Astrocyte of the spinal cord (primary cell): ENCODE results near the gene CYP24A1.

Experiments
- DNase-seq: peaks from one replicate; pipeline ENCODE4 v3.0.0; 2011; ENCODE audit warnings: low read depth, low spot score
- H3K4me3 ChIP-seq: 2 replicates; pipeline ENCODE4 v1.5.1; 2011; ENCODE audit warnings: low read depth, mild to moderate bottlenecking, low read length, moderate library complexity
- in situ Hi-C: cut with HindIII; loops from 2 replicates; pipeline ENCODE4 v1.10.0; 2017; ENCODE audit warnings: low sequenced_read_pairs
- TF ChIP-seq, protein P1 (sequence below): IDR thresholded peaks from 2 replicates; pipeline ENCODE4 v1.5.1; 2012; ENCODE audit warnings: low read depth, mild to moderate bottlenecking, low read length, inconsistent platforms

The CYP24A1 gene

DNA sequence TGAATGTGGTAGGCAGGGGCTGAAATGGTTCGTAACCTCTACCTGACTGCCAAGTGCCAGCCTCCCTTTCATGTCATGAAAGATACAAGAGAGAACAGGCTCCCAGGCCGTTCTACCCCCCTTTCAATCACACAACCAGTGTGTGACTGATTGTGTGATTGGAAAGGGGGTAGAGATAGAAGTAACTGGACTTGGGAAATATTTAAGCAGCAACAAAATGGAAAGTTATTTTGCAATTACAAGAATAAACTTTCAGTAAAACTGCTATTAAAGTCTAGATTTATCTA, 20.8 kb downstream of the CYP24A1 start:
- DNase-seq, result no peak
- in situ Hi-C loops, result no loop called here
- TF ChIP-seq, protein P1, sequence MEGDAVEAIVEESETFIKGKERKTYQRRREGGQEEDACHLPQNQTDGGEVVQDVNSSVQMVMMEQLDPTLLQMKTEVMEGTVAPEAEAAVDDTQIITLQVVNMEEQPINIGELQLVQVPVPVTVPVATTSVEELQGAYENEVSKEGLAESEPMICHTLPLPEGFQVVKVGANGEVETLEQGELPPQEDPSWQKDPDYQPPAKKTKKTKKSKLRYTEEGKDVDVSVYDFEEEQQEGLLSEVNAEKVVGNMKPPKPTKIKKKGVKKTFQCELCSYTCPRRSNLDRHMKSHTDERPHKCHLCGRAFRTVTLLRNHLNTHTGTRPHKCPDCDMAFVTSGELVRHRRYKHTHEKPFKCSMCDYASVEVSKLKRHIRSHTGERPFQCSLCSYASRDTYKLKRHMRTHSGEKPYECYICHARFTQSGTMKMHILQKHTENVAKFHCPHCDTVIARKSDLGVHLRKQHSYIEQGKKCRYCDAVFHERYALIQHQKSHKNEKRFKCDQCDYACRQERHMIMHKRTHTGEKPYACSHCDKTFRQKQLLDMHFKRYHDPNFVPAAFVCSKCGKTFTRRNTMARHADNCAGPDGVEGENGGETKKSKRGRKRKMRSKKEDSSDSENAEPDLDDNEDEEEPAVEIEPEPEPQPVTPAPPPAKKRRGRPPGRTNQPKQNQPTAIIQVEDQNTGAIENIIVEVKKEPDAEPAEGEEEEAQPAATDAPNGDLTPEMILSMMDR, result no peak
- H3K4me3 ChIP-seq, result no peak overlapping the region

DNA sequence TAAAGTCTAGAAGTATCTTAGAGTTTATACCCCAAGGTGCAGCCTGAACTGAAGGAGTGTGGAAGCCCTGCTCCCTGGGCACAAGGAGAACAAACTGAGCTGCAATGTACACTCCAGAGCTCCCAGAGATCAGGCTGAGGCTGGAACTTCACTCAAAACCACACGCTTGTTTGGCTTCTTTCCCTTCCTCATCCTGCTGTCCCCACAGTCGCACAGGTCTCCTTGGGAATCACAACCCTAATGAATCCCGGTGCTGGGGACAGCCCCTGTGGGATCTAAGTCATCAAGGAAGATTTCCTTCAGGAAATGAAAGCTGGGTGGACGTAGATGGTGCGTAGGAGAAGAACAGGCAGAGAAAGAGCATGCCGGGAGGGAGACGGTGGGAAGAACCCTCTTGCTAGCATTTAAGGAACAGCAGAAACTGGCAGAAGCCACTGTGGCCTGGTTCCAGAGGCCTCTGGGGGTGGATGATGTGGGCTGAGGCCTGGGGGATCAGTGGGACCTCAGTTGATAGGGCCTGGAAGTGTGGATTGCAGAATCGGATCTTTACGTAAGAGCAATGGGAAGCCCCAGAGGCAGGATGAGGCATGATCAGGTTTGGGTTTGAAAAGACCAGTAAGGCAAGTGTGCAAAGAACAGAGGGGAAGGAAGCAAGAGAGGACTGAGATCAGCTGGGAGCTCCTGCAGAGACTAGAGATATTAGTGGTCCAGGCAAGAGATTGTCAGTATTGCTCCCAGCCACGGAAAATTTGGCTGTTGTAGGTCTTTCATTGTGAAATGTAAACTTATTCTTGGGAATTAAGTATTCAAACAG, 21.4 kb downstream of the CYP24A1 start:
- in situ Hi-C loops, result no loop called here
- no peak overlapping the region for H3K4me3 ChIP-seq
- DNase-seq, result no peak
- TF ChIP-seq, protein P1, result no peak

DNA sequence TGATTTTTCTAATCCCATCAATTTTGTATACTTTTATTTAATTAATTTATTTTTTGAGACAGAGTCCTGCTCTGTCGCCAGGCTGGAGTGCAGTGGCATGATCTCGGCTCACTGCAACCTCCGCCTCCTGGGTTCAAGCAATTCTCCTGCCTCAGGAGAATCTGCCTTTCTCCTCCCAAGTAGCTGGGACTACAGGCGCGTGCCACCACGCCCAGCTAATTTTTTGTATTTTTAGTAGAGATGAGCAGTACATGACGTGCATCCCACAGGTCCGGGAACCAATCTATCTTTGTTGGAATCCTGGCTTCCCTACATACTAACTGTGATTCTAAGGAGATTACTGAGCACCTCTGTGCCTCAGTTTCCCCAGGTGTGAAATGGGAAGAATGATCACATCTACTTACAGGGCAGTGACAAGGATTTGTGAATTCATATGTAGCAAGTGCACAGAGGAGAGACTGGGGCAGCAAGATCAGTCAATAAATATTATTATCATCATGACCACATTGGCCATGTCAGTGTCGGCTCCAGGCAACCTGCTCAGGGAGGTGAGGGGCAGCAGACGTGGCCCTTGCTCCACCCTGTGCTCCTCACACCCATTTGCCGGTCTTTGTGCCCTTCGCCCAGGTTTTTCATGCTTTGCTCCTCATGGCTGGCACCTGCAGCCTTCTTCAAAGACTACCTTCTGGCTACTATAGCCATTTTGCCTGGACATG, 22.1 kb downstream of the CYP24A1 start:
- in situ Hi-C loops, result no loop called here
- no peak for DNase-seq
- TF ChIP-seq, protein P1, result no peak
- no peak overlapping the region for H3K4me3 ChIP-seq

DNA sequence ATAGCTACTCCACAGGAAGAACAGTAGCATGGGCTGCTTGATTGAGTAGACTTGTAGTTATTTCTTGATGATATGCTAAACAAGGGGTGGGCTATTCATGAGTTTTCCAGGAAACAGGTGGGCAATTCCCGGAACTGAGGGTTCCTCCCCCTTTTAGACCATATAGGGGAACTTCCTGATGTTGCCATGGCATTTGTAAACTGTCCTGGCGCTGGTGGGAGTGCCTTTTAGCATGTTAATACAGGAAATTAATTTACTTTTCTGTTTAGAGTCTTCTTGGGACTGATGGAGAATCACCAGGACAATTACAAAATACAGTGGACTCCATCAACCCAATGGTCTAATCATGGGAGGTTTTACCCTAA, 22.7 kb downstream of the CYP24A1 start:
- in situ Hi-C loops, result no loop called here
- TF ChIP-seq, protein P1, result no peak
- no peak for DNase-seq
- no peak overlapping the region for H3K4me3 ChIP-seq

DNA sequence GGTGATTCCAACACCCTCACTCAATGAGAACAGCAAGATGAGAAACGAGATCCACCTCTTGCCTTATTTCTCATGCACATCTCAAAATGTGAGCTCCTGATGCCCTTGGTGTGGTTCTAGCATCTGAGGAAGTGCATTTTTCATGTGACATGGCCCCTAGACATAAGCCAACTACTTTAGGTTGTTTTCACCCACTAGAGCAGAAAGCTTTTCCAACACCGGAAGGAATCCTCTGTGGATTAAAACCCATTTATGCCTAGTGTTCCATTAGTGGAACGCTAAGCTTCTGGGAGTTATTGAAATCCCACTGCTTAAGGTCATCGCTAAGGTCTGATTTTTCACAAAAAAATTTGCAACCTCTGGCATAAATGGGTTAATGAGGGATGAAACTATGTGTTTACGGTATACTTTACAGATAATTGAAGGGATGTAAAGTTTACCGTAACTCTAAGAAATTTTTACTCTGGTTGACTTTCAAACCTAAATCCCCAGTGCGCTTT, 24.0 kb downstream of the CYP24A1 start:
- no peak overlapping the region for H3K4me3 ChIP-seq
- TF ChIP-seq, protein P1, result no peak
- in situ Hi-C loops, result no loop called here
- DNase-seq, result no peak

DNA sequence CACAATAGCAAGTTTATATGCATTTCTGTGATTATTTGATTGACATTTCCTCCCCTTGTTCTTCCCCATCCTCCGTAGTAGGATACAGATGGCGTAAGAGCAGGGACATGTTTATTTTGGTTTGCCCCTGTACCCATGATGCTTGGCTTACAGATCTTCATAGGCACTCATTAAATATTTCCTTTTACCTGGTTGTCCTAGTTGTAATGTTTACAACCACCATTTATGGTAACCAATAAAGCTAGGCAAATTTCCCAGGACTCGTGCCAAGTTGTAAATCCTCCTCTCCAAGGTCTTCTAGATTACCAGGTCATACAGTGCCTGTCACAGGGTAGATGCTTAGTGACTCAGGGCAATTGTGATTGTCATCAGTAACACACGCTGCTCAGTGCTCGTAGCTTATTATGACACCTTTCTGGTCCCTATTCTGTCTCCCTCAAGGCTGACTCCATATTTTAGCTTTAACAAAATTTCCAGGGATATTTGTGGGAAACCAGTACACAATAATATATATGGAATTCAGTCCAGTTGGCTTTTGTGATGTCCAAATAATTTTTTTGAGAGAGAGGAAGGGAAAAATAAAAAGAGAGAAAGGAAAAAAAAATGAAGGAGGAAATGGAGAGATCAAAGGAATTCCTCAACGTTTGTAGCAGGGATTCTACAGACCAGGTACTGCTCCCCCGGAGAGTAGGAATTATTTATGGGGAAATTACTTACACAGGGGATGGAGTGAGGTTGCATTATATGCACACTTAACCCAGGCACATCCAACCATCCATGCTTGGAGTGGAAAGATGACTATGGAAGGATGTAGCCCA, 24.6 kb downstream of the CYP24A1 start:
- in situ Hi-C loops, result no loop called here
- TF ChIP-seq, protein P1, result no peak
- H3K4me3 ChIP-seq, result no peak overlapping the region
- no peak for DNase-seq
